NCI-H774 (cell line): ENCODE results near the gene HCN2.
"Not testable (repeated sequence)": the region's sequence is repeated elsewhere in the genome, so short reads cannot be mapped to it uniquely, and the experiment has no call there.

Experiments used
- DNase-seq: peaks from one replicate; lab custom pipeline; 2025; lab: John Stamatoyannopoulos, UW

The HCN2 gene

GRCh38 chr19:605061-605971, 15.6 kb downstream of the HCN2 start:
- DNase-seq, result not testable (repeated sequence)

GRCh38 chr19:607301-608154, 17.8 kb downstream of the HCN2 start:
- DNase-seq, result no peak

GRCh38 chr19:608155-609003, 18.7 kb downstream of the HCN2 start:
- no peak for DNase-seq

GRCh38 chr19:609004-609346, 19.3 kb downstream of the HCN2 start:
- peak; percentile 26 for DNase-seq

GRCh38 chr19:610071-610800, 20.6 kb downstream of the HCN2 start:
- DNase-seq, result no peak

GRCh38 chr19:610801-611480, 21.3 kb downstream of the HCN2 start:
- no peak for DNase-seq

- no peak for DNase-seq
Measured at GRCh38 chr19:611481-611868, 21.8 kb downstream of the HCN2 start.

GRCh38 chr19:612941-613340, 23.3 kb downstream of the HCN2 start:
- DNase-seq, result no peak

GRCh38 chr19:613732-614567, 24.3 kb downstream of the HCN2 start:
- DNase-seq, result no peak

- DNase-seq, result no peak
Measured at GRCh38 chr19:615619-616018, 25.9 kb downstream of the HCN2 start.

- no peak for DNase-seq
Measured at GRCh38 chr19:616062-616700, 26.5 kb downstream of the HCN2 start.

GRCh38 chr19:616747-617526, 27.3 kb downstream of the HCN2 start:
- no peak for DNase-seq

- no peak for DNase-seq
Measured at GRCh38 chr19:617551-618246, 28.0 kb downstream of the HCN2 start.

GRCh38 chr19:618247-618619, 28.6 kb downstream of the HCN2 start:
- no peak for DNase-seq

GRCh38 chr19:618674-619285, 29.1 kb downstream of the HCN2 start:
- no peak for DNase-seq

- DNase-seq, result no peak
Measured at GRCh38 chr19:619286-620002, 29.8 kb downstream of the HCN2 start.
